NCI-H446 (cell line): ENCODE results near the gene MMRN1.

Experiments used
- DNase-seq, 2 experiments: peaks; one replicate each; lab custom pipeline; 2025; lab: John Stamatoyannopoulos, UW

Gene MMRN1, protein sequence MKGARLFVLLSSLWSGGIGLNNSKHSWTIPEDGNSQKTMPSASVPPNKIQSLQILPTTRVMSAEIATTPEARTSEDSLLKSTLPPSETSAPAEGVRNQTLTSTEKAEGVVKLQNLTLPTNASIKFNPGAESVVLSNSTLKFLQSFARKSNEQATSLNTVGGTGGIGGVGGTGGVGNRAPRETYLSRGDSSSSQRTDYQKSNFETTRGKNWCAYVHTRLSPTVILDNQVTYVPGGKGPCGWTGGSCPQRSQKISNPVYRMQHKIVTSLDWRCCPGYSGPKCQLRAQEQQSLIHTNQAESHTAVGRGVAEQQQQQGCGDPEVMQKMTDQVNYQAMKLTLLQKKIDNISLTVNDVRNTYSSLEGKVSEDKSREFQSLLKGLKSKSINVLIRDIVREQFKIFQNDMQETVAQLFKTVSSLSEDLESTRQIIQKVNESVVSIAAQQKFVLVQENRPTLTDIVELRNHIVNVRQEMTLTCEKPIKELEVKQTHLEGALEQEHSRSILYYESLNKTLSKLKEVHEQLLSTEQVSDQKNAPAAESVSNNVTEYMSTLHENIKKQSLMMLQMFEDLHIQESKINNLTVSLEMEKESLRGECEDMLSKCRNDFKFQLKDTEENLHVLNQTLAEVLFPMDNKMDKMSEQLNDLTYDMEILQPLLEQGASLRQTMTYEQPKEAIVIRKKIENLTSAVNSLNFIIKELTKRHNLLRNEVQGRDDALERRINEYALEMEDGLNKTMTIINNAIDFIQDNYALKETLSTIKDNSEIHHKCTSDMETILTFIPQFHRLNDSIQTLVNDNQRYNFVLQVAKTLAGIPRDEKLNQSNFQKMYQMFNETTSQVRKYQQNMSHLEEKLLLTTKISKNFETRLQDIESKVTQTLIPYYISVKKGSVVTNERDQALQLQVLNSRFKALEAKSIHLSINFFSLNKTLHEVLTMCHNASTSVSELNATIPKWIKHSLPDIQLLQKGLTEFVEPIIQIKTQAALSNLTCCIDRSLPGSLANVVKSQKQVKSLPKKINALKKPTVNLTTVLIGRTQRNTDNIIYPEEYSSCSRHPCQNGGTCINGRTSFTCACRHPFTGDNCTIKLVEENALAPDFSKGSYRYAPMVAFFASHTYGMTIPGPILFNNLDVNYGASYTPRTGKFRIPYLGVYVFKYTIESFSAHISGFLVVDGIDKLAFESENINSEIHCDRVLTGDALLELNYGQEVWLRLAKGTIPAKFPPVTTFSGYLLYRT

DNA sequence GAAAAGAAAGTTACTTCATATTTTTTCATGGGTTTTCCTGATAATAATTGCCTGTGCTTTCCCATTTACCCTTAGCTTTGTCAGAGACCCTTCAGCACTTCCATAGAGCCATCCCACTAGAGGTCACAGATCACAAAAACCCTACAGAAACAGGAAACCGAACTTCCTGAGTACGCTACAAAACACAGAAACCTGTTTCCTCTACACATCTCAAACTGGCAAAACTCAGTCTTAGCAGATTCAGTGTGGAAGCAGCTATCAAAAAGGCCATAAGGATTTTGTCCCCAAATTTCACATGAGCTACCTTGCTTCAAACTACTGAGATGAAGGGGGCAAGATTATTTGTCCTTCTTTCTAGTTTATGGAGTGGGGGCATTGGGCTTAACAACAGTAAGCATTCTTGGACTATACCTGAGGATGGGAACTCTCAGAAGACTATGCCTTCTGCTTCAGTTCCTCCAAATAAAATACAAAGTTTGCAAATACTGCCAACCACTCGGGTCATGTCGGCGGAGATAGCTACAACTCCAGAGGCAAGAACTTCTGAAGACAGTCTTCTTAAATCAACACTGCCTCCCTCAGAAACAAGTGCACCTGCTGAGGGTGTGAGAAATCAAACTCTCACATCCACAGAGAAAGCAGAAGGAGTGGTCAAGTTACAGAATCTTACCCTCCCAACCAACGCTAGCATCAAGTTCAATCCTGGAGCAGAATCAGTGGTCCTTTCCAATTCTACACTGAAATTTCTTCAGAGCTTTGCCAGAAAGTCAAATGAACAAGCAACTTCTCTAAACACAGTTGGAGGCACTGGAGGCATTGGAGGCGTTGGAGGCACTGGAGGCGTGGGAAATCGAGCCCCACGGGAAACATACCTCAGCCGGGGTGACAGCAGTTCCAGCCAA lies at the start of gene MMRN1:
Gene MMRN1 (plus strand): TSS at position 206 of the 902 bp plus-strand sequence. CDS start 118 bp downstream, at position 324.
- DNase-seq, result no peak

DNA sequence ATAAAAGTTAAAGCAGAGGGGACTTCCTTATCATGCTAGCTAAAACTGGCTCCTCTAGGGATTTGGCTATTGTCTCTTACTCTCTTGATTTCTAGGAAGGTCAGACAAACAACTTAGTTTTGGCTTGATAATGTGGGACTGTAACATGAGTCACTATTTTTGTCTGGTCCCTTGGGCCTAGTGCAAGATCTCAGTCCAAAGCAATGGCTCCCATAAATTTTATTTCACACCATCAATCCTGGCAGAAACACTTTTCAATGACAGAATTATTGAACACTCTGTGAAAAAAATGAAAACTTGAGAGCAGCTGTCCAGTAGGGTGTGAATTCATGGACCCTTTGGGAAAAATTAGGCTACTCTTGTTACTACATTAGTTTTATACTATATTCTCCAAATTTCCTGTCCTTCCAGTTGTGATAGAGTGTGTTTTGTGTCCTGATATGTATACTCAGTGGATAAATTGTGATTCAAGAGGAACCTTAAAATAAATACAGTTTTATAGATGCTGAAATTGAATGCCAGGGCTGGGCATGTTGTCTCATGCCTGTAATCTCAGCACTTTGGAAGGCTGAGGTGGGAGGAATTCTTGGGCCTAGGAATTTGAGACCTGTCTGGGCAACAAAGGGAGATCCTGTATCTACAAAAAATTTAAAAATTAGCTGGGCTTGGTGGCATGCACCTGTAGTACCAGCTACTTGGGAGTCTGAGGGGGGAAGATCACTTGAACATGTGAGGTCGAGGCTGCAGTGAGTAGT lies 46.9 kb upstream of the MMRN1 start:
- peak in 1 of 2 experiments; percentile 11 for DNase-seq

DNA sequence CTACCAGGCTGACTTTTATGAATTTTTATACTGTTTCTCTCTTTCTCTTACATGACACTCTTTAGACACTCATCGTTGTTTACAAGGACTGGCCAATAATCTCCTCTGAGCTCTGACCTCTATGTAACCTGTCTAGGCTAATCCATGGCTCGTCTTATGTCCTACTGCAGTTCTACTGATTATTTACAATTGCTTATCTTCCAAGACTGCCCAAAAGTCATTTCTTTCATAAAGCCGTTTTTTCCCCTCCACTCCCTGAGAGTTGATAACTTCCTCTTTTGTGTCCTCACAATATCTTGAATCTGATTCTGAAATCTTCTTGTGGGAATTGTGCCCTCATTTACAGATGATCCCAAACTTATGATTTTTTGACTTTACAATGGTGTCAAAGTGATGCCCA lies 39.4 kb upstream of the MMRN1 start:
- DNase-seq, result no peak

DNA sequence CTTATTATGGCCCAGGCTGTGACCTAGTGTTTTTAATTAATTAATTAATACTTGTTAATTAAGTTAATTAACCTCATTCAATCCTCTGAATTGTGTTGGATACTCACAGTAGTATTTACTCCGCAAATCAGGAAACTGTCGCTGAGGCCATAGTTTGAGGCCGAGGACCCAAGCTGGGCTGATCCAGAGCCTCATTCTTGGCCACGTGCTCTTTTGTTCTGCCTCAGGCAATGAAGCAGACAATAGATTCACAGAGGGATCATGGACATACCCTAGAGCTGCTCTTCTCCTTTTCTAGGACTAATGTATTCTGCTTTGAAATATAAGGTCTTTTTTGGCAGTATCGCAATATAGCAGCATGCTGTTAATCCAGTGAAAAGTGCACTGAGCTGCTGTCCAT lies 33.7 kb upstream of the MMRN1 start:
- DNase-seq, result no peak

DNA sequence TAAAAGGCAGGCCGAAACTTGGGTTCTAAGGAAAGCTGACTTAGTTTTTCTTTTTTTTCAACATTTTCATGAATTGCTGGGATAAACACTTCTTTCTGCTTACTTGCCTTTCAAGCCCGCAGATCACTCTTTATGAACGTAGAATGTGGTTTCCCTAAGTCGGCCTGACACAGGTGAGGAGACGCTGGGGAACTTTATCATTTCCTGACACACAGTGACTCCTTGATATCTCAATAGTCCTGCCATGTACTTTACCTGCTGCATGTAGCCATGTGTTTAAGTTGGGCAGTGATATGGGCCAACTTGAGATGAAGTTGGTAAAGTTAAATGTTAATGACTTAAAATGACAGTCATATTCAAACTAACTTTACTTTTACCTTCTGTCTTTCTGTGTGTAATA lies 31.1 kb upstream of the MMRN1 start:
- DNase-seq, result no peak

DNA sequence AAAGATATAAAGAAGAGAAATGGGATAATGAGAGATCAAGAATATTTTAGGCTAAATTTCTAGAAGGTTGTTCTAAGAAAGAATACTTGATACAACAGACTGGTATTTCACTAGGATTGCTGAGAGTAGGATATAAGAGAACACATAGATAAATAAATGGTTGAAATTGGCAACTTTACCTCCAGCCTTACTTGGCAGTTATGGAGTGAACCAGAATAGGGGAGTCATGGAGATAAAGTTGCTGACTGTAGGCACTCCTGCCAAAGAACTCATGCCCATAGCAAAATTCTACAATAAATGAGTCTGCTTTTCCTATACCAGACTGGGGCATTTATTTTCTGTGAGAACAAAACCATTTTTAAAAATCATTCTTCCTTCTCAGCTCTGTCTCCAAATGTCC lies 26.4 kb upstream of the MMRN1 start:
- DNase-seq, result peak in 1 of 2 experiments; percentile 8

DNA sequence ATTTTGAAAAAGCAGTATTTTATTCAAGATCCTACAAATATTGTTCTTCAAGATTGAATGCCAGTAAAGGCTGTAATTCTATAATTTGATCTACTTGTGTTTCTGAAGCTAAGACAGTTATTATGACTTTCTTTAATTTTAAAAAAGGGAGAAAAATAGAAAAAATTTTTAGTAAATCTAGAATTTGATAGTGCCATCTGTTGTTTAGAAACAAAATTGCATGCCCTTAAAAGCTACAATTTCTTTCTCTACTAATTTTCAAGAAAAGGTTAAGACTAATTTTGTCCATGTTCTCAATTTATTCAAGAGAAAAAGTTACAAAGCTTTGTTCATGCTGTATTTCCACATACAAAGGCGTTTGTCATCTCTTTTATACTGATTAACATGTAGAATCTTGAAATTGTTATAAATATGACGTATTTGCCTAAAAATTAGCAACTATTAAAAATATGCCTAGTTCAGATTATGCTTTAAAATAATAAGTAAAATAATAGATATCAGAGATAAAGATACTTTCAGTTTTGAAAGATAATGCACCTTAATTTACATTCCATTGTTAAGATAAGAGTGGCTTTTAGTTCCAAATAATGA lies 25.6 kb upstream of the MMRN1 start:
- DNase-seq, result peak in 1 of 2 experiments; percentile 16

DNA sequence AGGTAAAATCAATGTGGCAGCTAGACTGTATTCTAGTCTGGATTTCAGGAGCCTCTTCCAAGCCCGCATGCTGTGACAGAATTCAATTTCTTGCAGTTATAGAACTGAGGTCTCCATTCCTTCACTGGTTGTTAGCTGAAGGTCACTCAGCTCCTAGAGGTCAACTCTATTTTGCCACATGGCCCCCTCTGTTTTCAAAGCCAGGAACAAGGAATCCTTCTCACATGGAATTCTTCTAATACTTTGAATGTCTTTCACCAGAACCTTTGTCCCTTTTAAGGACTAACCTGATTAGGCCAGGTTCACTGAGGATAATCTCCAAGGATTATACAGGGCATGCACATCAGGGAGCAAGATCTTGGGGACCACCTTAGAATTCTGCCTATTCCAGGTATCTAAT lies 23.4 kb upstream of the MMRN1 start:
- DNase-seq, result no peak

DNA sequence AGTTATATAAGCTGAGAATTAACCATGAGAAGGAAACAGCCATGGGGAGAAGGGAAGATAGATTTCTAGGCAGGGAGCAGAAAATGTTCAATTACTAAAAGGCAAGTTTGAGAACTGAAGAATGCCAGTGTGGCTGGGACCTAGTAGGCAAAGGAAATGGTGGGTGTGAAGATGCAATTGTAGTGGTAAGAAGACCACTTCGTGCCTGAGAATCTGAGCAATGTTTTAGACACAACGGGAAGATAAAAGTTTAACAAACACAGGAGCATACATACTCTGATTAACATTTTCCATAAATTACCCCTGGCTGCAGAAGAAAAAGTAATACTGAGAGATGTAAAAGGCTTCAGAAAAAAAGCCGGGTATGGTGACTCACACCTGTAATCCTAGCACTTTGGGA lies 18.1 kb upstream of the MMRN1 start:
- DNase-seq, result no peak

DNA sequence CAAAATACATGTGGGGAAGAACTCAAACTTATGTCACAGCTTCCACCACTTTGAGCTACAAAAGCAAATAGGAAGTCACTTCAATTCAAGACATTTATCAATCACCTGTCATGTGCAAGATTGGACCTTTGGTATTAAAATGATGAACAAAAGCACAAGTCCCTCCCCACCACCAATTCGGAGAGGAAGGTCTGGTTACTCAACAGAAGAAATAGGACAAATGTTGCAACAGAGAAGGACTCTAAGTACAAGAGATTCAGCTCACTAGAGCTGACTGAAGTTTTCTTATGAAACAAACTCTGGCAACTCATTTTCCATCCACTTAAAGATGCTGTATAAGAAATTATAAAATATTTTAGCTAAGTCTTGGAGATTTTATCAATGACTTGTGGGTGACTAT lies 16.0 kb upstream of the MMRN1 start:
- no peak for DNase-seq

DNA sequence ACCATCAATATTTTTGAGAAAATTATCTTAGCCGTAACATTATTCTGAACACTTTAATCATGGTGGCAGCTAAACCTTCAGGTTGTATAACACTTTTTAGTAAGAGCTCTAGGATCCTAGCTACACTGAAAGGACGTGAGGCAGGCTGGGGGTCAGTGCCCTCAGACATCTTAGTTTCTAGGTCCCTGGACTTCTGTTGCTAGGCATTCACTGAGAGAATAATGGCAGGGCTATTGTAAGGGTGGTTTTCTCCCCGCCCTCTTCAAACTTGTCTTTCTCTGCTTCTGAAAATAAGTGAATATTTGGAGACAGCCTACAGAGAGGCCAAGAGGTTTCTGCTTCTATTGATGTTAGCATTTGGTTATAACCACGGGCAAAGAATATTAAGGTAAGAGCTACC lies 15.4 kb upstream of the MMRN1 start:
- no peak for DNase-seq

DNA sequence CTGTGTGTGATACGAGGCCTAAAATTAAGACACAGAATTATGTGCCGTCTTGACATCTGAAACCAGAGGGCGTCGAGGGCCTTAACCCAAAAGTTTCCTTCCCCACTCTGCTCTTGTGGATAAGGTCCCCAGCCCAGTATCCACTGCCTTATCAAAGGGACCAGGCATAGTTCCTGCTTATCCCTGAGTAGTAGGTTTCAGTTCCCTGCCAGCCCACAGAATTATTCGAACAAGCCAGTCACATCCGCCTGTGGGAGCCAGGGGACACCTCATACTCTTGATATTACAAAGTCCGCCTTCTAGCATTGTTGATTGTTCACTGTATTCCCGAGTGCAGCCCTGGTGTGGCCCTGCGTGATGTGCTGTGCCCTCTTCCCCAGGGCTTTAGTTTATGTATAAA lies 5.4 kb upstream of the MMRN1 start:
- DNase-seq, result no peak

DNA sequence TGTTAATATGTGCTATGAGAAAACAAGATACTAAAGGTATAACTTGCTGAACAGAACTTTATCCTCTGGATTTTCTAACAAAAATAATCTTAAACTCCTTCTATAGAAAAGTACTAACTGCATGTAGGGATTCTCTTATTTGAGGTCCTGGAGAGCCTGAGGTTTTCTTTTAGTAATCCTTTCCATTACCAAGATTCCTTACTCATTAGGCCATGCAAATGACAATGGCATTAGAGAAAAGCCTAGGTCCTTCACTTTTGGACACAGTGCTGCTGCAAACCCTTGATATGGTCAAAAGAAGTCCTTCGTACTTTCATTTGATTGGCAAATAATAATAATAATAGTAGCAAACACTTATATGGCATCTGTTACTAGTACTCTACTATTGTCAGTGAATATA lies 3.2 kb downstream of the MMRN1 start:
- no peak for DNase-seq

DNA sequence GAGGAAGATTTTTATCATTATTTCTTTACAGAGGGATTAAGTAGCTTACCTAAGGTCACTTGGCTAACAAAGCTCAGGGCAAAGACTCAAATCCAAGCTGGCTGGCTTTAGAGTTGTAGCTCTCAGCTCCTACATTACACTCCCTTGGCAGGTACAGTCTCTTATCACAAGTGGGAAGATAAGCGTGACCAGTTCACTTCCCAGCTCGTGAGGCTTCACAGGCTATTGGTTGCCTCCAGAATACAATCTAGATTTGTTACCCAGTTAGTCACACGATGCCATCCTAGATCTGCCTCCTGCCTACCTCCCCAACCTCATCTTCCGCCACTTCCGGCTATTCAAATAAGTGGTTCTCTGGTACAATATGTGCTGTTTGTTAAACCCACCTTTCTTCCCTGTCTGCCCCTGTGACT lies 3.7 kb downstream of the MMRN1 start:
- no peak for DNase-seq

DNA sequence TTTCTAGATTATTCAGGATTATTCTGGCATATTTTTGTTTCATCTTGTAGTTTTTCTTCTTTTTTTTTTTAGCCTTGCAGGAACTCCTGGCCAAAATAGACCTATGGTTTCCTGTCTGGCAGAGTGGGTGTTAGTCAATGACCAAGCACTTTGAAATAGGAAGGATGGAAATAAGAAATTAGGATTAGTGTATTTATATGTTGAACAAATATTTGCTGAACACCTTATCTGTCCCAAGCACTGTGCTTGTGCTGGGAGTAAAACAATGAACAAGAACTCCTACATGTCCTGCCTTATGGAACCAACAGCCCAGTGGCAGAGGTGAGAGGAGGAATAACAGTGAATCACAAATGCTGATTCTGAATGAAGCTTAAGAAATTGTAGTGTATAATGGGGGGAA lies 4.5 kb downstream of the MMRN1 start:
- no peak for DNase-seq

DNA sequence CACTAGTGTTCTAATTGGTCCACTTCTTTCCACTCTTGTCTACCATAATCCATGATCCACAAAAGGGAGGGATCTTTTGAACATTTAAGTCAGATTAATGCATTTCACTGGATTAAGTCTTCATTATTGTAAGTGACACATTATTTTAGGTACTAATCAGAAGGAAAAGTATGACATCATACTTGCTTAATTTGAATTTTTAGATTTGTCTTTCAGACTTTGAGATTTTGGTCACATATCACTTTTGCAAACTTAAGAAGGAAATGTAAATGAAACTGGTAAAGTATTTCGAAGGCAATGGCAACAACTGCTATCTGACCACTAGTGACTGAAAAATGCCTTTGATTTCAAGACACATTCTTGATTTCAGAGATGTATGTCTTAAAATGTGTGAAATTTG lies 5.2 kb downstream of the MMRN1 start:
- no peak for DNase-seq

DNA sequence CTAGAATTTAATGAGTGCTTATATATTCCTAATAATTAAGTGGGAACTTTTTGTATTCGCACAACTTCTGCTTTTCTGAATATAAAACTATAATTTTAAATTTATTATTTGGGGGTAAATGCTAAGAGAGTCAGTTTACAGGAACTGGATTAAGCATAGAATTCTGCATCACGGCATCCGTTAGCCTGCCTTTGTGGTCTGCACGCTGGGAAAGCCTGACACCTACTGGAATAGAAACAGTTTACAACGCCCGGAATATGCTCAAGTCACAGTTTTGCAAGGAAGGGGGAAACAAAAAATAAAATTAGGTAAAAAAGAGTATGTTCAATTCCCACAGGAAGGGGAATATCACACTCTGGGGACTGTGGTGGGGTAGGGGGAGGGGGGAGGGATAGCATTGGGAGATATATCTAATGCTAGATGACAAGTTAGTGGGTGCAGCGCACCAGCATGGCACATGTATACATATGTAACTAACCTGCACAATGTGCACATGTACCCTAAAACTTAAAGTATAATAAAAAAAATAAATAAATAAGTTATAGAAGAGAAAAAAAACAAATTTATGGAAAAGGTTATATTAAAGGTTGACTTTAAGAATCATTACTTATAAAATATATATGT lies 7.3 kb downstream of the MMRN1 start:
- peak; percentile 19 to 81 for DNase-seq

DNA sequence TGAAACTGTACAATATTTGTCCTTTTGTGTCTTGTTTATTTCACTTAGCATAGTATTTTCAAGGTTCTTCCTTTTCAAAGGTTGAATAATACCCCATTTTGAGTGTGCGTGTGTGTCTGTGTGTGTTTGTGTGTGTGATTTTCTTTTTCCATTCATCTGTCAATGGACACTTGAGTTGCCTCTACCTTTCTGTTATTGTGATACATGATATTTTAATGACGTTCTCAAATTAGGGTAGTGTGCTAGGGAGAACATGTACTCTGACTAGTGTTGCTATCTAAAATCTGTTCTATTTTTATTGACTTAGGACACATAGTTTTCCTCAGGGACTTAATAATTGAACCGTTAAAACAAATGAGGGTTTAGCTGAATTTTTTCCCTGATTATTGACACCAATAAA lies 9.9 kb downstream of the MMRN1 start:
- no peak for DNase-seq

DNA sequence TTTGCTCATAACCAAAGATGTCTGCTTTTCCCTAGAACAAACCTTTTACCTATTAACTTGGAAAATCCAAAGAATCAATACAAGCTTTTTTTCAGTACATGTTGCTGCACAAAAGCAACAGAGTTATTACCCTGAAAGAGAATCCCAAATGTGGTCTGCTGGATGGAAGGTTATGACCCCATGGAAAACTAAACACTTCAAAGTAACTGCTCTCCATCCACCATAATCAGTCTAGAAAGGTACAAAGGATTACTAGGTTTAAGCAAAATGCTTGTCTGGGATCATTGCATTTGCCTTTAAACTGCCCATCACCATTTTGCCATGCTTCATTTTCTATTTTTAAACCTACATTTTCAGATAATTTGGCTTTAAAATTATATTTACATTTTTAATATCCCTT lies 11.7 kb downstream of the MMRN1 start:
- no peak for DNase-seq
